GM18909 (cell line): ENCODE measurements around the gene HOXB9.

Source experiments
- ATAC-seq: cut with Tn5 transposase; IDR thresholded peaks from one replicate; pipeline ENCODE4 v1.9.1; 2021; ENCODE audit warnings: mild to moderate bottlenecking; ENCODE audit not compliant: unreplicated experiment, poor library complexity

HOXB9 gene

DNA sequence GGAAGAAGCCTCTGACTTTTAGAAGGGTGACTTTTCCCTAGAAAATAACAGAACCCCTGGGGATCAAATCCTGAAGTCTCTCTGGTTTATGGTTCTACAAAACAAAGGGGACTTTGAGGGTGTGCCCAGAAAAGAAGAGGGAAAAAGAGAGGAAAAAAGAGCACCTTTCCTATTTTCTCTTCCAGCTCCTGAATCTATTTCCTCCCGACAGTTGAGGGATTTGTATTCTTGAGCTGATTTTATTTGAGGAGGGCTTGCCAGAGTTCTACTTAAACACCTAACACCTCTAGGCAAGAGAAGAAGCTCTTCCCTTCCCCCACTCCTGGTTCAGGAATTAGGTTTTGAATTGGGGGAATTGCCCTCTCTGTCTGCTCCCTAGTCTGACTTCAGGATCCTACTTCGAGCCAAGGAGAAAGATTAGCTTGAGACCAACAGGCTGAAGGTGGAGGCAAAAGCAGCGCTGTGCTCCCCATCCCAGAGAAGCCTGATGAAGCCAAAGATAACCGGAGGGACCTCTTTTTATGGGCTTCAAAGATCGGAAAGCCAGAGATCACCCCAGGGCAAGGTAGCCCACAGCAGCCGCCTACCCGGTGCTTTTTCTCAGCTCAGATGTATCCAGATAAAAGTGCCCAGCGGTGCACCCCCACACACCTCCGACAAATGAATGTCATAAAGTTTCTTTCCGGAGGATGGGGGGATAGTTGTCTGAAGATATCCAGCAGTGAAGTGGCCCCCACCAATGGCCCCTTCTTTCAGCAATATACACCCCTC lies 36.9 kb downstream of the HOXB9 start:
- ATAC-seq = no peak

- ATAC-seq = no peak
Measured at GRCh38 chr17:48588528-48588927, 37.6 kb downstream of the HOXB9 start.

- no peak for ATAC-seq
Measured at GRCh38 chr17:48588074-48588415, 38.1 kb downstream of the HOXB9 start.

DNA sequence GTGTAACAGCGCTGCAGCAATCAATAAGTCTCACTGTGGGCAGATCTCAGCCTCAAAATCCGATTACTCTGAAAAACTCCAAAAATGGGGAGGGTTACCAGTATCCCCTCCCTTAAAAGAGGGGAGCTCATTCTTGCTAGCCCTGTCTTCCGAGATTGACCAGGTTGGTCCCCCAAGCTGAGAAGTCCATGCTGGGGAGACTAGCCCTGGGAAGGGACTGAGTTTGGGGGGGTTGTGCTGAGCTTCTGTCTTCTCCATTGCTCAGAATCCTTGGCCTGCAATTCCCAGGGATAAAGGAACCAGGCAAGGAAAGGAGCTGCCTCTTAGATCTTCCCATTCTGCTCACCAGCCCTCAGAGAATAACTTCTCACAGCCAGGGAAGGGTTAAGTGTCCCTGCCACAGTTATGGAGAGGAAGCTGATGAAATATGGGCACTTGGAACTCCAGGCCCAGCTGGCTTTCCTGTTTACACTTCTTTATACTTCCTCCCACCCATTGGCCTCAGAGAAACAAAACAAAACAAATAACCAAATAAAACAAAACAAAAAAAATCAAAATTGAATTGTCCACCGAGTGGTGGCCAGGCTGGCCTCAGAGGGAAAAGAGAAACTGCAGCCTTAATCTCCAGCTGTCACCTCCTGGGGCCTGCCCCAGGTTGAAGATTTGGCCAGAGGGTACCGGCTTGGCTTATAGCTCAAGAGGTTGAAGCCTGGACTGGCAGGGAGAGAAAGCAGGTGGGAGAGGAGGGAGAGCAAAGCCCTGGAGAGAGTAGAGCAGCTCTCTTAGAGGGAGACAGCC lies 38.7 kb downstream of the HOXB9 start:
- no peak for ATAC-seq

GRCh38 chr17:48586355-48587258 lies 39.6 kb downstream of the HOXB9 start:
- ATAC-seq = no peak

DNA sequence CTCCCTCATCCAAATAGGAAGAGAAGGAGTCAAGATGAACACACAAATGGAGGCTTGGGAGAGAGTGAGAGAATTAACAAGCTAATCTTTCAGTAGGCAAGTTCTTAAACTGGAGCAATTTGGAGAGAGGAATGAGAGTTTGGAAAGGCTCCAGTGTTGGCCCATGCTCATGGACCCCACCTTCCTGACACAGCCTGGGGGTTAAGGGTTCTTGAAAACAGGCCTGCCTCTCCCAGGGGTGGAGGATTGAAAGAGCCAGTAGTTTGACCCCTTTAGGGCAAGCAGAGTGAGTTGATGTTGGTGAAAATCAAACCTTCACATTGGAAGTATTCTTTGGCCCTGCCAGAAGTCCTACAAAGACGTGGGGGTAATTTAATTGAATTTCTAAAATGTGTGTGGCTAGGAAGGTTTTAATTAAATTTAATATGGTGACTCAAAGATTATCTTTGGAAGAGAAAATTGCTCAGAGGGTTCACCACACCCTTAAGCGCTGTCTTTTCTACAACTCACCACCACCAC lies 41.9 kb downstream of the HOXB9 start:
- ATAC-seq = no peak

DNA sequence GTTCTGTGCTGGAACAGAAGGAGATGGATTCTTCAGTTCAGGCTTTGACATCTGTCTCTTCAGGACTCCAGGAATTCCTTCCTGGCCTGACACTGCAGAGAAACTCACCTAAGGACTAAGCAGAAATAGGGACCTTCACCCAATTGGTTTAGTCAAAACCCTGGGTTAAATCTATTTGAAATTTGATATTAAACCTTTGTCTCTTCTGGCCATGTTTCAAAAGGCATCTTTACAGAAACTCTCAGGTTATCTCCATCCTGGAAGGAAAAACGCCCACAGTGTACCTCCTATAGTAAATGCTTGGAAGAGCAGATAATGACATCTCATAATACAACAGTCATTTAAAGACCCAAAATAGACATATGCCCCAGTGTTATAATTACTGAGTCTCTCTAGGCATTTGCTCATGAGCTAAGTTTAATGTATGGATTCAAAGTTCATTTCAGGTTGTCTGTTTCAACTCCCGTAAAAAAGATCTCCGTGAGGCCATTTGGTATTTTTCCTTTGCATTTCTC lies 42.4 kb downstream of the HOXB9 start:
- ATAC-seq = no peak

- ATAC-seq = no peak
Measured at GRCh38 chr17:48582750-48583069, 43.4 kb downstream of the HOXB9 start.

- ATAC-seq = no peak
Measured at GRCh38 chr17:48579760-48580554, 46.2 kb downstream of the HOXB9 start.

DNA sequence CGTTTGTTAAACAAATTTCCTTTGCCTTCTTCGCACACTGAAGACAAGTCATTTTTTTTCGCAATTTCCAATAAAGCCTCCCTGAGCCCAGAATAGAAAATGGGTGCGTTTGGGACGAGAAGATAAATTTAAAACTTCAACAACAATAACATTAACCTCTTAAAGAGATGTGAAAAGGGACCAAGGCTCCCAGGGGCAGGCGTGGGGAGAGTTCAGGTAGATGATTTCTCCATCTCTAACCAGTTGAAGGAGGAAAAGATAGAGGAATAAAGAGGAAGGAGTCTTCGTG lies 46.7 kb downstream of the HOXB9 start:
- no peak for ATAC-seq

DNA sequence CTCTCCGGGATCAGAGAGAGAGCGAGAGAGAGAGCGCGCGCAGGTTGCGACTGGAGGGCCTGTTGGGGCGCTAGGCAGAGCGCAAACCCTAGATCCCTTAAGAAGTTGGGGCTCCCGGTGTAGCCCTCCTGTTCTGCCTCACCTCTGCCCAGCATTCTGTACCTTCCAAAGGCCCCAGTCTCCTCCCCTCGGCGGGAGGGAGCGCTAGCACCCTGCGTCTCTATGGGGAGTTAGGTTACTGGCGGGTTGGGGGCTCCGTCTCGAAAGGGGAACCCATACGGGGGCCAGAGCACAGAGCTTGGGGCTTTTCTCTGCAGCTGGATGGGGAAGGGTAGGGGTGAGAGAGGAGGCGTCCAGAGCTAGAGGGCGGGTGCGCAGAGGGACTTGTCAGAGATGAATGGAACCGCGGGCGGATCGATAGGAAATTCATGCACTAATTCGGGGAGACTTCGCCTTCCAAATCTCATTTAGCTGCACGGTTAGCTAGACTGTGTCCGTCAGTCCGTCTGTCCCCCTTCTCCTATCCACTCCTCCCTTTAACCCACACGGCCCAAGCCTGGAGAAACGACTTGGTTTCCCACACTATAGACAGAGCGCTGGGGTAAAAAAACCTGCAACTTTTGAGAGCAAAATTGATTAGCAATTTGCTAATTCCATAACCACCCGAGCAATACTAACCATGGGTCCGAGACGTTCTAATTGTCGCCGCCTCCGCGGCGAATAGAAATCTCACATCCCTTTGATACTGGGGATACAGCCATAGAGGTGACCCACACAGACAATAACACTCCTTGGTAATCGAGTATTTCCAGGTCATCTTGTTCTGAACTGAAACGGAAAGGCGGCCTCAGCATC lies 47.3 kb downstream of the HOXB9 start:
- ATAC-seq = no peak

DNA sequence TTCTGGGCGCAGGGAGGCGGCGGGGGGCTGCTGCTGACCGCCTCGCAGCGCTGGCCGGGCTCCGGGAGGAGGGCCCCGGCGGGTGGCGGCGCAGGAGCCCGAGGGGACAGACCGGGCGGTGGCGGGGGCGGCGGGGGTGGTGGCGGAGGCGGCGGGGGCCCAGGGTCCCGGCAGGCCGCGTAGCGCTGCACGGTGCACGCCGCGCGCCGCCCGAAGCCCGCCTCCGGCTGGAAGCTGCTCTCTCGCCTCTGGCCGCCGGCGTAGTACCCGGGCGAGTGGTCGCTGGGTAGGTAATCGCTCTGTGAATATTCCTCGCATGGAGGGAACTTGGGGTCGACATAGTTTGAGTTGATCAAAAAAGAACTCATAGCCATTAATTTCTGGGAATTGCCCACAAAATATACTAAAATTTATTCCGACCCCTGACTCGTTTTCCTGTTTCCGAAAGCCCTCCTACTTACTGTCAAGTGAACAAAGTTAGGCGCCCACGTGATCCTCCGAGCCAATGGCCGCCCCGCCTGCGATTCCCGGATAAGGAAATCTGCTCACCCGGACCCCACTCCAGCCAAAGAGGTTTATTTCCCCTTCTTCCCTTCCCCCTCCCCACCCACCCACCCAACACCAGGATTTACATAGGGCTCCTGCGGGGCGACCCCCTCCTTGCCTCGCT lies 48.1 kb downstream of the HOXB9 start, which contains the start of gene HOXB4:
Gene HOXB4 (minus strand): TSS at position 405 of the 670 bp plus-strand sequence. CDS start 31 bp downstream, at position 374.
- no peak for ATAC-seq

- ATAC-seq = no peak
Measured at GRCh38 chr17:48577330-48577945, 48.7 kb downstream of the HOXB9 start.

DNA sequence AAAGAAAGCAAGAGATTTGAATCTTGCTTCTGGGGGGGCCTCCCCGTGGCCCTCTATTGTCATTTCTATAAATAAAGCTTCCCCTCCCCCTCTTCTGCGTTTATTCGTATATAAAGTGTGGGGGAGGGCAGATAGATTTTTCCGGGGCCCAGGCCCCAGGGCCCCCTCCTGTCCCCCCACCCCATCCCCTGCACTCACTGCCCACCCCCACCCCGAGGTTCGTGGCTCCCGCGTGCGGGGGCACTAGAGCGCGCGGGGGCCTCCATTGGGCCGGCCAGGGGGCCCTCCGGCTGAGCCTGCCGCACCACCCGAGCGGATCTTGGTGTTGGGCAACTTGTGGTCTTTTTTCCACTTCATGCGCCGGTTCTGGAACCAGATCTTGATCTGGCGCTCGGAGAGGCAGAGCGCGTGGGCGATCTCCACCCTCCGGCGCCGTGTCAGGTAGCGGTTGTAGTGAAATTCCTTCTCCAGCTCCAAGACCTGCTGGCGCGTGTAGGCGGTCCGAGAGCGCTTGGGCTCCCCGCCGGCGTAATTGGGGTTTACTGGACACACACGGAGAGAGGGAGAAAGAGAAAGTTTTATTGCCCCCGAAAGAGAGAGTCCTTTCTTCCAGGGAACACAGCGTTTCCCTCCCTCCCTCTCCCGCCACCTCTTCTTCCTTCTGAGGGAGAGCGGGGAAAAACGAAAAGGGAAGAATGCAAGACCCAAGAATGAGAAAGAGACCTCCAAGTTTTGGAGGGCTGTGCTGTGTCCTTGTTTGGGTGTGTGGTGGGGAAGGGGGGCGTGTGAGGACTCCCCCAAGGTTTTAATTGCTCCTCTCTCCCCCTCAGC lies 49.5 kb downstream of the HOXB9 start:
- ATAC-seq = no peak

GRCh38 chr17:48575673-48576478 lies 50.3 kb downstream of the HOXB9 start:
- ATAC-seq = no peak

GRCh38 chr17:48575066-48575582 lies 51.0 kb downstream of the HOXB9 start:
- ATAC-seq = no peak
